Testis (tissue), 3 donors: ENCODE results near the gene URB1. TPM values are rescaled to one million over a fixed set of nuclear protein-coding genes. Genes with fewer than 3 reads are reported as not detected.
"Not testable (repeated sequence)": the region's sequence is repeated elsewhere in the genome, so short reads cannot be mapped to it uniquely, and the experiment has no call there.

Experiments
- DNase-seq: peaks from one replicate; pipeline ENCODE4 v3.0.0-alpha.2; 2019
- H3K27ac ChIP-seq, 2 donors: fragments of 200-600 bp; sonication (generic); one replicate each; pipeline ENCODE4 v1.5.1; 2019
- H3K27me3 ChIP-seq: fragments of 200-600 bp; sonication (generic); one replicate; pipeline ENCODE4 v1.5.1; 2019
- H3K36me3 ChIP-seq: fragments of 200-600 bp; sonication (generic); one replicate; pipeline ENCODE4 v1.5.1; 2017; ENCODE audit warnings: low read depth; ENCODE audit errors: missing control alignments
- H3K4me1 ChIP-seq: fragments of 200-600 bp; sonication (generic); one replicate; pipeline ENCODE4 v1.5.1; 2019
- H3K4me3 ChIP-seq, 2 donors: fragments of 200-600 bp; sonication (generic); one replicate each; pipeline ENCODE4 v1.5.1; 2017 to 2019
- H3K9me3 ChIP-seq: fragments of 200-600 bp; sonication (generic); one replicate; pipeline ENCODE4 v1.5.1; 2017
- POLR2A ChIP-seq: fragments of 450-650 bp; IDR thresholded peaks from one replicate; pipeline ENCODE4 v1.6.1; 2017; ENCODE audit warnings: antibody characterized with exemption, mild to moderate bottlenecking, moderate library complexity
- WGBS, 2 donors: methylation state at CpG; one replicate each; pipeline ENCODE4 v1.1.5; 2018; 5-methylcytosine and 5-hydroxymethylcytosine counted together
- intact Hi-C: fragments of 100-400 bp; cut with DNase I; formaldehyde crosslinking; loops from one replicate; pipeline ENCODE4 v1.15.1; 2023; ENCODE audit warnings: low total_unique reads
- polyA plus RNA-seq: library from polyadenylated mRNA; stranded (reverse); fragments of 350-450 nt; fragmentation: Illumina TruSeq; extraction: RNeasy Lipid Tissue Mini Kit (QIAGEN cat#74804); gene quantifications from one replicate; pipeline ENCODE4 v1.2.3, GENCODE V29; 2014; ENCODE audit warnings: low read depth, low replicate concordance; ENCODE audit not compliant: insufficient read depth
- total RNA-seq, 2 donors: library from RNA; depleted of rRNA; stranded (reverse); fragments of >200 nt; gene quantifications; one replicate each; pipeline ENCODE4 v1.2.3, GENCODE V29; 2016
- TF ChIP-seq, protein P1 (sequence below), 3 experiments: fragments of 450-650 bp in 2 of 3; fragments of 200-600 bp in 1 of 3; sonication (generic) in 1 of 3; IDR thresholded peaks; one replicate each; pipeline ENCODE4 v1.5.1; 2016 to 2019; ENCODE audit warnings: antibody characterized with exemption in 3 of 3, mild to moderate bottlenecking in 2 of 3, moderate library complexity in 1 of 3

Gene URB1
- total and polyA plus RNA-seq, 3 donors from 2014 or later, result 16.6 to 41.4 (median 38.8) TPM

- Histone ChIP-seq H3K27me3 (no peaks in the 10 kb centered on the region), H3K9me3 (no peaks in the 10 kb centered on the region), H3K27ac (no peak overlapping the region), H3K4me3 (peak overlapping the region; percentile 77 to 92), H3K4me1 (peaks cover 9% of the 10 kb centered on the region), H3K36me3 (no peaks in the 10 kb centered on the region)
- WGBS, 2 donors, result 0 to 2% methylated on average over 6 to 28 of the region's 32 CpGs
- TF ChIP-seq, protein P1, sequence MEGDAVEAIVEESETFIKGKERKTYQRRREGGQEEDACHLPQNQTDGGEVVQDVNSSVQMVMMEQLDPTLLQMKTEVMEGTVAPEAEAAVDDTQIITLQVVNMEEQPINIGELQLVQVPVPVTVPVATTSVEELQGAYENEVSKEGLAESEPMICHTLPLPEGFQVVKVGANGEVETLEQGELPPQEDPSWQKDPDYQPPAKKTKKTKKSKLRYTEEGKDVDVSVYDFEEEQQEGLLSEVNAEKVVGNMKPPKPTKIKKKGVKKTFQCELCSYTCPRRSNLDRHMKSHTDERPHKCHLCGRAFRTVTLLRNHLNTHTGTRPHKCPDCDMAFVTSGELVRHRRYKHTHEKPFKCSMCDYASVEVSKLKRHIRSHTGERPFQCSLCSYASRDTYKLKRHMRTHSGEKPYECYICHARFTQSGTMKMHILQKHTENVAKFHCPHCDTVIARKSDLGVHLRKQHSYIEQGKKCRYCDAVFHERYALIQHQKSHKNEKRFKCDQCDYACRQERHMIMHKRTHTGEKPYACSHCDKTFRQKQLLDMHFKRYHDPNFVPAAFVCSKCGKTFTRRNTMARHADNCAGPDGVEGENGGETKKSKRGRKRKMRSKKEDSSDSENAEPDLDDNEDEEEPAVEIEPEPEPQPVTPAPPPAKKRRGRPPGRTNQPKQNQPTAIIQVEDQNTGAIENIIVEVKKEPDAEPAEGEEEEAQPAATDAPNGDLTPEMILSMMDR (IDR thresholded peaks at IDR 0.05), result no peak
- no peak for TF ChIP-seq POLR2A
- intact Hi-C loops, result no loop called here
- no peak for DNase-seq
Measured at GRCh38 chr21:32392299-32392879, 423 bp downstream of the URB1 start.

DNA sequence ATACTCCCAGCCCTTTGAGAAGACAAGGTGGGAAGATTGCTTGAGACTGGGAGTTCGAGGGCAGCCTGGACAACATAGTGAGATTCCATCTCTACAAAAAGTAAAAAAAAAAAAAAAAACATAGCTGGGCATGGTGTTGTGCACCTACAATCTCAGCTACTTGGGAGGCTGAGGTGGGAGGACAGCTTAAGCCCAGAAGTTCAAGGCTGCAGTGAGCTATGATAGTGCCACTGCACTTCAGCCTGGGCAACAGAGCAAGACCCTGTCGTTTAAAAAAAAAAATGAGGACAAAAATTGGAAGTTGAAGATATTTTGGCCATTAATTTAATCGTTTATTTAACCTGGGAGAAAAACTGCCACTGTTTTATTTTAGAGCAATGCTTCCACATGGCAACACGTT, 1.1 kb downstream of the URB1 start:
- no peaks in the 10 kb centered on the region for H3K36me3 ChIP-seq
- DNase-seq, result no peak
- H3K27ac ChIP-seq, result no peak overlapping the region
- peak overlapping the region in 1 of 2 donors; percentile 92 for H3K4me3 ChIP-seq
- TF ChIP-seq, protein P1 (IDR thresholded peaks at IDR 0.05), result no peak
- TF ChIP-seq POLR2A, result no peak
- no peaks in the 10 kb centered on the region for H3K27me3 ChIP-seq
- no peaks in the 10 kb centered on the region for H3K9me3 ChIP-seq
- intact Hi-C loops, result no loop called here
- WGBS, 2 donors, result 44 to 53% methylated on average over 4 of the region's 4 CpGs
- H3K4me1 ChIP-seq, result peaks cover 9% of the 10 kb centered on the region

- H3K27me3 ChIP-seq, H3K9me3 ChIP-seq, intact Hi-C loops, H3K4me3 ChIP-seq, H3K27ac ChIP-seq, DNase-seq, H3K36me3 ChIP-seq: not testable (repeated sequence)
- H3K4me1 ChIP-seq, result peaks cover 11% of the 10 kb centered on the region
- WGBS, 2 donors, result 90 to 95% methylated on average over 7 to 11 of the region's 11 CpGs
Measured at GRCh38 chr21:32390537-32391224, 2.1 kb downstream of the URB1 start.

DNA sequence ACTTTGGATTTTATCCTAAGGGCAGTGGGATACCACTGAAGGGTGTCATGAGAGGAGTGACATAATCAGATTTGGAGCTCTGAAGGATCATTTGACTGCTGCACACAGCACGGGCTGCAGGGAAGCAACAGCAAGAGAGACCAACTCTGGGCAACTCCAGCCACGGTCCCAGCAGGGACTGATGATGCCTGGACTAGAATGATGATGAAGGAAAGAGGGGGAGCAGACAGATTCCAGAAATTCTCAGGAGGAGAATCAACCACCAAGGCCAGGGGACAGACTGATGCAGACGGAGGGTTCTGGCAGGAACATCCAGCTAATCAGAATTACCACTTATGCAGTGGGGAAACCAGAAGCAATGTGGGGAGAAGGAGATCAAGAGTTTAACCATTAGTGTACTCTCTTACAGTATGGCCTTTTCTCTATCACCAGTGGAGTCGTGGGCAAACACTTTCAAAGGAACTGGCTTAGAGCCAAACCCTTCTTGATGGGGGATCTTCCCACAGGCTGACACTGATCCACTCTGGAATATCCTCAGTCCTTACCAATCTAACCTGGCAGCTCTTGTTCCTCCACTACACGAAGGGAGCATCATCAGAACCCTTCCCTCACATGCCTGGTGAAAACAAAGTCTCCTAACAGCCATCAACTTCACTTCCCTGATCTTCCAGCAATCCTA, 3.3 kb downstream of the URB1 start:
- H3K4me1 ChIP-seq, result peaks cover 11% of the 10 kb centered on the region
- intact Hi-C loops, result no loop called here
- H3K36me3 ChIP-seq, result no peaks in the 10 kb centered on the region
- H3K4me3 ChIP-seq, result no peak overlapping the region
- WGBS, 2 donors, result 56 to 60% methylated on average over 5 of the region's 5 CpGs
- H3K27ac ChIP-seq, result no peak overlapping the region
- no peaks in the 10 kb centered on the region for H3K27me3 ChIP-seq
- DNase-seq, result no peak
- TF ChIP-seq POLR2A, result no peak
- TF ChIP-seq, protein P1 (IDR thresholded peaks at IDR 0.05), result no peak
- H3K9me3 ChIP-seq, result no peaks in the 10 kb centered on the region

GRCh38 chr21:32388306-32388705, 4.5 kb downstream of the URB1 start:
- TF ChIP-seq, protein P1 (IDR thresholded peaks at IDR 0.05), result no peak
- TF ChIP-seq POLR2A, result no peak
- H3K9me3 ChIP-seq, result no peaks in the 10 kb centered on the region
- H3K4me3 ChIP-seq, result no peak overlapping the region
- DNase-seq, result no peak
- no peaks in the 10 kb centered on the region for H3K36me3 ChIP-seq
- no peaks in the 10 kb centered on the region for H3K27me3 ChIP-seq
- no peak overlapping the region for H3K27ac ChIP-seq
- H3K4me1 ChIP-seq, result peaks cover 11% of the 10 kb centered on the region
- intact Hi-C loops, result no loop called here
- WGBS, 2 donors, result 82 to 85% methylated on average over 9 of the region's 9 CpGs
